ENCODE results near the gene KIFC1.
A peak's percentile ranks its signal among the peaks of the same experiment; 100 is the strongest.
"Not testable (repeated sequence)": the region's sequence is repeated elsewhere in the genome, so short reads cannot be mapped to it uniquely, and the experiment has no call there.

The KIFC1 gene

DNA sequence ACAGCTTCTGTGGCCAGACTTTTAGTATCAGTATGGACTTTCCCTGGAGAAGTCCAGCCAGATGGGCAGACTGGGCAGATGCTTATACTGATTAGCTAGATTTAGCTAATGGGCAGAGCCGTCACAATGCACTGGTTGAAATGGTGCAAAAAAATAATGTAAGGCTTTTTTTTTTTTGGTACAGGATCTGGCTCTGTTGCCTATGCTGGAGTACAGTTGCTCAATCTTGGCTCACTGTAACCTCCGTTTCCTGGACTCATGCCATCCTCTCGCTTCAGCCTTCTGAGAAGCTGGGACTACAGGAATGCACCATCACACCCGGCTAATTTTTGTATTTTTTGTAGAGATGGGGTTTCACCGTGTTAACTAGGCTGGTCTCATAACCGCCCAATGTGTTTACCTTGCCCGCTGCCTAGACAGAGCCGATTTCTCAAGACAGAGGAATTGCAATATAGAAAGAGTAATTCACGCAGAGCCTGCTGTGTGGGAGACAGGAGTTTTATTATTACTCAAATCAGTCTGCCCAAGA, 16.4 kb upstream of the KIFC1 start:
- no peak for DNase-seq

DNA sequence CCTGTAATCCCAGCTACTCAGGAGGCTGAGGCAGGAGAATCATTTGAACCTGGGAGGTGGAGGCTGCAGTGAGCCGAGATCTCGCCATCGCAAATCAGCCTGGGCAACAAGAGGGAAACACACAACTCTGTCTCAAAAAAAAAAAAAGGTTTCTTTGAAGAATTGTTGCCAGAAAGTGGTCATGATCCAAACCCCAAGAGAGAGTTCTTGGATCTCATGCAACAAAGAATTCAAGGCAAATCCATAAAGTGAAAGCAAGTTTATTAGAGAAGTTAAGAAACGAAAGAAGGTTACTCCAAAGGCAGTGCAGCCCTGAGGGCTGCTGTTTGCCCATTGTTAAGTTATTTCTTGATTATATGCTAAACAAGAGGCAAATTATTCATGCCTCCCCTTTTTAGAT, 14.5 kb upstream of the KIFC1 start:
- DNase-seq: no peak

DNA sequence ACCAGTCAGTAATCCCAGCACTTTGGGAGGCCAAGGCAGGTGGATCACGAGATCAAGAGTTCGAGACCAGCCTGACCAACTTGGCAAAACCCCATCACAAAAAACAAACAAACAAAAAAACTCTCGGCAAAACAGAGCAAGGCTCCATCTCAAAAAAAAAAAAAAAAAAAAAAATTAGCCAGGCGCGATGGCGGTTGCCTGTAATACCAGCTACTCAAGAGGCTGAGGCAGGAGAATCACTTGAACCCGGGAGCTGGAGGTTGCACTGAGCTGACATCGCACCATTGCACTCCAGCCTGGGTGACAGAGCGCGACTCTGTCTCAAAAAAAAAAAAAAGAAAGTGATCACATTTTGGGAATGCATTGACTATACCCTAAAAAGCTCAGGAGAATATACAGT, 12.4 kb upstream of the KIFC1 start:
- not testable (repeated sequence) for DNase-seq

DNA sequence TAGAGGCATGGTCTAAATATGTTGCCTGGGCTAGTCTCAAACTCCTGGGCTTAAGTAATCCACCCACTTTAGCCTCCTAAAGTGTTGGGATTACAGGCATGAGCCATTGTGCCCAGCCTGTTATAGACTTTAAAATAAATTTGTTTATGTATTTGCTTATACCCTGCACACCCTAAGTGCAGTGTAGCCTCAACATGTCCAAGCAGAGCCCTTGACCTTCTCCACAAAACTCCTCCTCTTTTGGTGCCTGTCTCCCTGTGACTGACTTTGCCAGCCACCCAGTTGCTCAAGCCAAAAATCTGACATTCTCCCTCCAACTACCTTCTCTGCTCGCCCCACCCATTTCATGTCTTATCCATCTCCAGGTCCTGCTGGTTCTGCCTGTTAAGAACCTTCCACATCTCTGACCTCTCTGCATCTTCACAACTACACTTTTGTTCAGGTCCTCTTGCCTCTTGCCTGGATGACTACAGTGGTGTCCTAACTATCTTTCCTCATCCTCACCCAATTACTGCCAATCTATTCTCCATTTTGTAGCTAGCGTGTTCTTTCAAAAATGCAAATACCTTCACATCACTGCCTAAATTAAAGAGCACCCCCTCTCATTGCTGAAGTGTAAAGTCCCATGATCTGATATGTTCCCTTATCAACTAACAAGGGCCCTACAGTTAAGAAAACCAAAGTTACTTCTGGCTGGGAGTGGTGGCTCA, 11.2 kb upstream of the KIFC1 start:
- DNase-seq: no peak

DNA sequence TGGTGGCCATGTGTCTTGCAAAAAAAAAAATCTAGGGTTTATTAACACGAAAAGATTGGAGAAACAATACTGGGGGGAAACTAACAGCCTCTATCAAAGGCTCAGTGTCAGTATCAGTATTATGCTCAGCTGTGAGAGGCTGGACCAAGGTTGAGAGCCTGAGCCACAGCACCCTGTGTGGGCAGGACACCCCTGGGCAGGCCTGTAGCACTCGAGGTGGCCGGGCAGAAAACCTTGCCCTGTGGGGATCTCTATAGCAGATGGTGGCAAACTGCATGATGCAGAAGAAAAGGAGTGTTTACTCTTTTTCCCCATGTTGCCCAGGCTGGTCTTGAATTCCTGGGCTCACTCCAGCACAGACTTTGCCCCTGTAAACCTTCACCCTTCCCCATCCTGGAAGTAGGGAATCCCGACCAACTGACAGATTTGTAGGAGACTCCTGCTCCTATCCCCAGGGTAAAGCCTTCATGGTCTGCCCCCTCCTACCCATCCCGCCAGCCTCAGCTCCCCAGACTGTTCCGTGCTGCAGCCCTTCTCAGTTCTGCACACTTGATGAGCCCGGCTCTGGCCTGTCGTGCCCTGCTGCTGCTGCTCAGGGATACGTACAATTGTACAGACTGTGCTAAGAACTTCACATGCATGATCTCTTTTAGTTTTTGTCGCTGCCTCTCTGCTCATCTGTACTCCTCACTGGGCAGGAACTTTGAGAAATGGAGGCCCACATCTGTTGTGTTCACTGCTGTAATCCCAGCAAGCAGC, 8.0 kb upstream of the KIFC1 start:
- no peak for DNase-seq

DNA sequence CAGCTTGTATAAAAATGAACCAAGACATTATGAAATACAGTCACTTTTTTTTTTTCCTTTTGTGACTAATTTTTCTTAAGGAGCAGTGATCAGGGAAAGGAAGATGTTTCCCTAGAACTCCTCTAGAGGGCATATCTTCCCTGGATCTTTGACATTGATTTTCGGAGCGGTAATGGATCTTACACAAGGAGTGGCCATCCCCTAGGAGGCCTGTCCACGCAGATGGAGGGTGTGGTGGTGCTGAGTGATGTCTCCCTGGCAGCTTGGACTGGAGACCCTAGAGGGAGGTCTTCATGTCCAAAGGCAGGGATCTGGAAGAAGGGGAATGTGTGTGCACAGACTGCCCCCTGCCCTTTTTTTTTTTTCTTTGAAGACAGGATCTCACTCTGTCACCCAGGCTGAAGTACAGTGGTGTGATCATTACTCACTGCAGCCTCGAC, 7.0 kb upstream of the KIFC1 start:
- no peak for DNase-seq

DNA sequence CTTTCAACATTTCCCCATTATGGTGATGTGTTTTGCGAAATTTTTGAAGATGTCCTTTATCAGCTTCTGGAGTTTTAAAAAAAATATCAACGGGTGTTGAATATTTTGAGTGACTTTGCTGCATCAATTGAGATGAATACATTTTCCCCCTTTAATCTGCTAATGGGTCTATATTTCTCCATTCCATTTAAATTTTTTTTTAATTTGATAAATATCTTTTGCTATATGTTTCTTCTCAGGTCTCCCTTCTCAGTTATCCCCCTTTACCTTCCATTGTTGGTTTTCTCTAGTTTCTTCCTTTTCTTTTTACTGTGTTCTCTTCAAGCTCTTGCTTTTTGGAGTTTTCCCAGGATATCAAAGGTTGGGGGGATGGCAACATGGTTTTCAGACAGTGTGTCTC, 1.4 kb upstream of the KIFC1 start:
- no peak for DNase-seq

DNA sequence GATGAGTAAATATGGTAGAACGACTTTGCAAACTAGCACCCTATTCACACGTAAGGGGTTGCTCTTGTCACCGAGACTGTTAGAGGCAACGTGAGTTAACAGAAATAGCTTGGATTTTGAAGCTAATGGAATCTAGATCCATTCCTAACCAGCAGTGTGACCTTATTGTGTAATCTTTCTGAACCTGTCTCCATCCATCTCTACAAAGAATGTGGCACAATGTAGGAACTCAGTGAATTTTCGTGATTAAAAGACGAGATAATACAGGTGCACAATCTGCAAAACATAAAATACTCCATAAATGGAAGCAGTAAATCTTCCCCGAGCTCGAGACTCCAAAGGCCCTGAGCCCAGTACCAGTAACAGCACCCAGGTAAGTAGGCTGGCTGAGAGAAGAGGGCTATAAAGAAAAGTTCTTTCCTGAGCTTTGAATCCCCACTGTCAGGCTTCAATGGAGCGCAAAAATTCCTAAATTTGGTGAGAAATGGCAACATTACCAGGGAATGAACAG, 801 bp upstream of the KIFC1 start:
- DNase-seq: no peak

DNA sequence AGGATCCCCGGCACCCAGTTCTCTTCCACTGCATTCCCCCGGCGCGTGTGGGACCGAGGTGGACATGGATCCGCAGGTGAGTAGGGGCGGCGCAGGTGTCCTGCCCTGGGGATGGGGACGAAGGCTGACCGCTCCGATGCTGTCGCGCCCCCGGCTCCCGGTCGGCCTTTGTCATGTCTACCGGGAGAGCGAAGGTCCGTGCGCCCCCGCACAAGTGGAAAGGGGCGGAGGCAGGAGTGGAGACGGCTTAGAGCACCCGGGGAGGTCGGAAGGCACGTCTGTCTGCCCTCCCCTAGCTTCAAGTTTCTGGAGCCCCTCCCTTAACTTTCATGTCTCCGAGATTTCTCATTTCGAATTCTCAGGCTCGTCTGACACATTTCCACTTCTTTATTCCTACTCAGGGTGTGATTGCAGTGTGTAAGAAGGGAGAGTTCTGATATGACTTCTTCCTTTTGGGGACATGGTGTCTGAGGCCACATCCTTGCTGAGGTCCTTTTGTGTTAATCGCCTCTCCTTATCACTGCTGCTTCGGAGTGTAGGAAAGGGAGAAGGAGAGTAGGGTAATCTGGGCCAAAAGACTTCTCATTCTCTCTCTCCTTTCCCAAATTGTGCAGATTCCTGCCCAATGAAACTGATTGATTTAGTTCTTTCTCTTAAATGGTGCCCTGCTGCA, 435 bp downstream of the KIFC1 start:
- DNase-seq: no peak

DNA sequence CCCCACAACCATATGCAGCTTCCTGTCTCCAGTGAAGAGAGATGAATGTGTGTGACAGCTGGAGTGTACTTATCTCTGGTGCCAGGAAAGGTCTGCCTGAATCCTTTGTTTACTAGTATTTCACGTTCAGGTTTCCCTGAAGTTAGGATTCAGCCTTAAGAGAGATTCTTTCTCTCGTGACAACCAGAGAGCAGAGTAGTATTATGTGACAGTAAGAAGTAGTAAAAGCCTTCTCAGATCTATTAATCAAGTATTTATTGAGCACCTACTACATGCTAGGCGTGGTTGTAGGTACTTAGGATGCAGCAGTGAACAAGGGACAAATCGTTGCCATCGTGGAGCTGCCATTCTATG, 949 bp downstream of the KIFC1 start:
- no peak for DNase-seq

DNA sequence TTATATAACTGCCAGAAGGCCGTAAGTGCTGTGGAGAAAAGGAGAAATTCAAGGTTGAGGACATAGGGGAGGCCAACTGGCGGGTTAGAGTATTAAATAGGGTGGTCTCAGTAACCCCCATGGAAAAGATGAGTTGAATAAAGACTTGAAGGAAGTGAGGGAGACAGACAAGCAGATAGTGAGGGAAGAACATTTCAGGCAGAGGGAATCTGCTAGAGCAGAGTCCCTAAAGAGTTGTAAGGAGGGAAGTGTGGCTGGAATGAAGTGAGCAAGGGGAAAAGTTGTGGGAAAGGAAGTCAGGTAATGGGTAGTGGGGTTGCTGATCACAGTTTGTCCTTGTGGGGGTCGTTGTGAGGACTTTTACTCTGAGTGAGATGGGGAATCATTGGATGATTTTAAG, 1.4 kb downstream of the KIFC1 start:
- no peak for DNase-seq

DNA sequence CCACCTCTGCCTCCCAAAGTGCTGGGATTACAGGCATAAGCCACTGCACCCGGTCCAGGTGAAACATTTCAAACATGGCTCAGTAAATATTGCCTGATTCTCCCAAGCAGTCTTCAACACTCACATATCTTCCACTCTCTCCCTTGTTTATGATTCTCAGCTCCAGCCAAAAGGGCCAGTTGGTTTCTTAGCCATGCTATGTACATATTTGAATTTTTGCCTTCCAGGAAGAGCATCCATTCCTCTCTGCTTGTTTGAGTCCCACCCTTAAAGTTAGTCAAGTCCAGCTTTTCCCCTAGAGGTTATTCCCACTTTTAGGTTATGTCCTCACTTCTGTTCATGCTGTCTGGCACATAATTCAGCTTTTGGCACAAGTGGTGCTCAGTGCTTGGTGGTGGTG, 5.9 kb downstream of the KIFC1 start:
- DNase-seq: no peak

DNA sequence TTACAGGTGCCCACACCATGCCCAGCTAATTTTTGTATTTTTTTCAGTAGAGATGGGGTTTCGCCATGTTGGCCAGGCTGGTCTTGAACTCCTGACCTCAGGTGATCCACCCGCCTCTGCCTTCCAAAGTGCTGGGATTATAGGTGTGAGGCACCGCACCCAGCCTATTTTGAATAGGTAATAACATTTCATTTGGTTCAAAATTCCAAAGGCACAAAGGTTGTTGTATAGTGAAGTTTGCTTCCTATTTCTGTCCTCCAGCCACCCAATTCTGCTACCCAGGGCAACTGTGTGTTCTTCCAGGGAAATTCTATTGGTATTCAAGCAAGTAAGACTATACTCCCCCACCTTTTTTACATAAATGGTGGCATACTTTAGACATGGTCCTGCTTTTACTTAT, 7.0 kb downstream of the KIFC1 start:
- DNase-seq: not testable (repeated sequence)

DNA sequence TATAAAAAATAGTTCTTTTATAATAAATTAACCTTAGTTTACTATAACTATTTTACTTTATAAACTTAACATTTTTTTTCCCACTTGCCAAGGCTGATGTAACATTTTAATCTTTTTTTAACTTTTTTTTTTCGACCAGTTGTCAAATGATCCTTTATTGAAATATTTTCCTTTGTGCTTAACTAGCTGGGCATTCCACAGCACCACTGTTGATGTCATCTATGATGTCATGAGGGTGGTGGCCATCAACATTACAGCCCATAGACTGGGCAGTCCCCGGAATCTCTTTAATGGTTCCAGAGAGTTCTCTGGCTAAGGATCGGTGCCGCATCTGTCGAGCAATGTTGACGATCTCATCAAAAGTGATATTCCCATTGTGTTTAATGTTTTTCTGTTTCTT, 8.3 kb downstream of the KIFC1 start:
- DNase-seq: not testable (repeated sequence)

DNA sequence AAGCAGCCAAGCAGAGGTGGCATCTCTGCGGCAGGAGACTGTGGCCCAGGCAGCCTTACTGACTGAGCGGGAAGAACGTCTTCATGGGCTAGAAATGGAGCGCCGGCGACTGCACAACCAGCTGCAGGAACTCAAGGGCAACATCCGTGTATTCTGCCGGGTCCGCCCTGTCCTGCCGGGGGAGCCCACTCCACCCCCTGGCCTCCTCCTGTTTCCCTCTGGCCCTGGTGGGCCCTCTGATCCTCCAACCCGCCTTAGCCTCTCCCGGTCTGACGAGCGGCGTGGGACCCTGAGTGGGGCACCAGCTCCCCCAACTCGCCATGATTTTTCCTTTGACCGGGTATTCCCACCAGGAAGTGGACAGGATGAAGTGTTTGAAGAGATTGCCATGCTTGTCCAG, 13.3 kb downstream of the KIFC1 start:
- no peak for DNase-seq

DNA sequence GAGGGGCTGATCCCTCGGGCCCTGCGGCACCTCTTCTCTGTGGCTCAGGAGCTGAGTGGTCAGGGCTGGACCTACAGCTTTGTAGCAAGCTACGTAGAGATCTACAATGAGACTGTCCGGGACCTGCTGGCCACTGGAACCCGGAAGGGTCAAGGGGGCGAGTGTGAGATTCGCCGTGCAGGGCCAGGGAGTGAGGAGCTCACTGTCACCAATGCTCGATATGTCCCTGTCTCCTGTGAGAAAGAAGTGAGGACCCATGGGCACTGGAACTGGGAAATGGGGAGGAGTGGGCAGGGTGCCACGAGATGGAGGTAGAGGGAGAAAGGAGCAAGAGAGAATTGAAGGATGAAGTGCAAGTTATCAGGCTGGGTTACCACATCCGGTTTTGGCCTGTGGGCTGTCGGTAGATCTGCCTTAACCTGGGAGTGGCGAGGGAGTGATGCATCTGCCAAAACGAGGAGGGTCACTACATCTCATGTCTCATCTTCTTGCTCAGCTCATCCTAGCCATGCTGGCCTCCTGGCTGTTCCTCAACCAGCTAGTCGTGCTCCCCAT, 13.8 kb downstream of the KIFC1 start:
- DNase-seq: no peak

DNA sequence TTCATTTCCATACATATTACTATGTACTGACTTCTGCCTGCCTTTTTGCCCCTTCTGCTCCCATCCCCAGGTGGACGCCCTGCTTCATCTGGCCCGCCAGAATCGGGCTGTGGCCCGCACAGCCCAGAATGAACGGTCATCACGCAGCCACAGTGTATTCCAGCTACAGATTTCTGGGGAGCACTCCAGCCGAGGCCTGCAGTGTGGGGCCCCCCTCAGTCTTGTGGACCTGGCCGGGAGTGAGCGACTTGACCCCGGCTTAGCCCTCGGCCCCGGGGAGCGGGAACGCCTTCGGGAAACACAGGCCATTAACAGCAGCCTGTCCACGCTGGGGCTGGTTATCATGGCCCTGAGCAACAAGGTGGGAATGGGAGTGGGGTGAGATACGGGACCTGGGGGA, 14.5 kb downstream of the KIFC1 start:
- DNase-seq: no peak

DNA sequence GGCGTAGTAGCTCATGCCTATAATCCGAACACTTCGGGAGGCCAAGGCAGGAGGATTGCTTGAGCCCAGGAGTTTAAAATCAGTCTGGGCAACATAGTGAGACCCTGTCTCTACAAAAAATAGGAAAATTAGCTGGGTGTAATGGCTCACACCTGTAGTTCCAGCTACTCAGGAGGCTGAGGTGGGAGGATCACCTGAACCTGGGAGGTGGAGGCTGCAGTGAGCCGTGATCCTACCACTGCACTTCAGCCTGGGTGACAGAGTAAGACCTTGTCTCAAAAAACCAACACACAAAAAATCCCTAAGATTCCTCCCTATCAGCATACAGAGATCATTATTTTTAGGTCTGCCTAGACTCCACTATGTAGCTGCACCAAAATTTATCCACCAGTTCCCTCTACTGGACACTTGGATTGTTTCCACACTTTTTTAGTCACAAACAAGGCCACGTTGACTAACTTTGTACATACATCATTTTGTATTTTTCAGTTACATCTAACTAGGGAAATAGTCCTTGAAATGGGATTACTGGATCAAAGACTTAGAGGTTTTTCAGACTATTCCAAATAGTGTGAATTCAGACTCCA, 15.6 kb downstream of the KIFC1 start:
- DNase-seq: no peak

DNA sequence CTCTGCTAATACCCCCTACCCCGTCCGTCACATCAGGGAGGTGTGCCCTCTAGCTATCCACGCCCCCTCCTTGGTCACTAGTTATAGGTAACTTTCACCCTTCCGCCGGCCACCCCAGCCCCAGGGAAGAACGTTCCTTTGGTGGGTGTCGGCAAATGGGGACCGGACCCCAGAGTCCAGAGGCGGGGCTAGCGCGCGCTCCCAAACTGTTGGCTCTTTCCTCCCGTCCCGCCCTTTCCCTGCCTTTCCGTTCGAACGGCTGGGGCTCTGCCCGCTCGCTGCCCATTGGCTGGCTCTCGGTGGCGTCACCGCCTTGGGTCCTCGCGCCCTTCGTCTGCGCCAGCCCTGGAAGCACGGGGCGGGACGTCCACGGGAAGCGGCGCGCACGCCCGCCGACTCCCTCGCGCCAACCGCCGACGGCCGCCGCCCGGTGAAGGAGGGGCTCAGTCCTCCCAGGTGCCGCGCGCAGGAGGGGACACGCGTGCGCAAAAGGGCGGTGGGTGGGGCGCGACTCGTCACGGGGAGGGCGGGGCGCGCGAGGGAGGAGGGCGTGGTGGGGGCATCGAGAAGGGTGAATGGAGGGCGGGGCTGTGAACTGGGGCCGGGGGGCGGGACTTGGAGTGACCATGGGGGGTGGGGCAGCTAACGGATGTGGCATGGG, 18.6 kb downstream of the KIFC1 start:
- peak; percentile 80 for DNase-seq

DNA sequence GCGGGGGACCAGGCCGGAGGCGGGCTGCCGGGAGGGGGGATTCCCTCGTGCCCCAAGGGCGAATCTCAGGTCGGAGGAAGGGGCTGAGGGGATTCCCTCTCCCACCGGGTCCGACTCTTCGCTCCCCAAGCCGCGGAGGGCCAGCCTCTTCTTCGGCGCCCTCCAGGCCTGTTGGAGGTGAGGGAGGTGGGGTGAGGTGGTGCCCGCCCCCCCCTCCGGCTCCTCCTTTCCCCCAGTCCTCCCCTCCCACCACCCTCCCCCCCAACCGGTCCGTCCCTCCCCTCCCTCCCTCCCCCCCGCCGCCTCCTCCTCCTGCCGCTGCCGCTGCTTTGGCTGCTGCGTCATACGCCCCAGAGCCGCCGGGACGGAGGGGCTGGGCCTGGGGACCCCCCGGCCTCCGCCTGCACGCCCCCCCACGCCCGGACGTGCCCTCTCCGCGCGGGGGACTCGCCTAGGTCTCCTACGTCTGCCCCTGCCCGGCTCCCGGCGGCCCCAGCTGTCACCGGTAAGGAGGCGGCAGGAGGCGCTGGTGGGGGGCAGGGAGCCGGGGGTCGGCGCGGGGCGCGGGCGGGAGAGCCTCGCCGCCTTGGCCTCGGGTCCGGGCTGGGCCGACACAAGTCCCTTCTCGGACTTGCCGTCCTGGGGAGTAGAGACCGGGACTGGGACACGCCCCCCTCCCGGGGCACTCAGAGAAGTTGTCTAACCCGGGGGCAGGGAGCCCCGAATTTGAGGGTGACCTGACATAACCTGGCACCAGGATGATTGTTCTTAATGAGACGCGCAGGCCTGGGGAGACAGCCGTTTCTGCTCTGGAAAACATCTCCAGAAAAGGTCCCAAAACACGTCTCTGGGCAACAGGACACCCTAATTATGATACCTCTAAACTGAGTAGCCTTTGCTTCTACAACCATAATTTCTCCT, 19.3 kb downstream of the KIFC1 start, which contains the start of gene PHF1:
Gene PHF1, plus strand, starts transcription at position 304 of the 921 bp plus-strand sequence. CDS start 1,250 bp downstream, outside the sequence.
- DNase-seq: no peak

DNA sequence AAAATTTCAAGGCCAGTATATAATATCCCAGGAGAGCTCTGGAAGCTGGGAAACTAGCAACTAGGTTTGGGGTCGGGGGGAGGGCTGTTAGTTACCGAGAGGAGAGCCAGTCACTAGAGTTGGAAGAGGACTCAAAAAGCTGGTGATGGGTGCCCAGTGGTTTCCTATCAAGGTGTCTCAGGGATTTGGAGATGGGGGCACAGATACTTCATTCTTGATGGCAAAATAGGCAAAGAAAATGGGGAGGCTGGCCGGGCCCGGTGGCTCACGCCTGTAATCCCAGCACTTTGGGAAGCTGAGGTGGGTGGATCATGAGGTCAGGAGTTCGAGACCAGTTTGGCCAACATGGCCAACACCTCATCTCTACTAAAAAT, 20.0 kb downstream of the KIFC1 start:
- DNase-seq: no peak
